ENCODE results near the gene KCND3. TPM values are rescaled to one million over a fixed set of nuclear protein-coding genes. Genes with fewer than 3 reads are reported as not detected.

KCND3 gene
- total RNA-seq, 1 experiment from 2014 or later: not detected

GRCh38 chr1:111983500-111983899 lies 6.0 kb downstream of the KCND3 start:
- Histone ChIP-seq H3F3A (ENCODE audit: insufficient read depth, low read depth) (no peaks in the 10 kb centered on the region), H3K36me3 (ENCODE audit: low read depth) (no peaks in the 10 kb centered on the region), H3K27ac (no peak overlapping the region), H3K4me1 (replicated peaks; ENCODE audit: insufficient read depth) (no peaks in the 10 kb centered on the region), H3K4me2 (no peak overlapping the region), H3K79me2 (ENCODE audit: low read depth) (no peaks in the 10 kb centered on the region), H2AFZ (no peak overlapping the region), H3K4me3 (no peak overlapping the region), H3K9me3 (ENCODE audit: insufficient read depth, low read depth) (no peaks in the 10 kb centered on the region), H3K27me3 (ENCODE audit: insufficient read depth, low read depth) (peaks cover 47% of the 10 kb centered on the region), H4K20me1 (ENCODE audit: insufficient read depth) (no peaks in the 10 kb centered on the region), H3K9me2 (ENCODE audit: insufficient read depth) (no peaks in the 10 kb centered on the region)
- DNase-seq: no peak
- no peak for TF ChIP-seq EZH2 (IDR thresholded peaks at IDR 0.05; ENCODE audit: low read depth)
- no TSS peak for BruUV-seq (replicated peaks)
- POLR2A ChIA-PET (ENCODE audit: unreplicated experiment): no interaction called here
- intact Hi-C loops (cut with micrococcal nuclease; ENCODE audit: unreplicated experiment): no loop called here
- CTCF ChIA-PET: no interaction called here

- no peaks in the 10 kb centered on the region for H3K36me3 ChIP-seq (ENCODE audit: low read depth)
- POLR2A ChIA-PET (ENCODE audit: unreplicated experiment): no interaction called here
- no peaks in the 10 kb centered on the region for H3K4me1 ChIP-seq (replicated peaks; ENCODE audit: insufficient read depth)
- no peak overlapping the region for H2AFZ ChIP-seq
- H3K9me3 ChIP-seq (ENCODE audit: insufficient read depth, low read depth): no peaks in the 10 kb centered on the region
- H3K4me3 ChIP-seq: no peak overlapping the region
- H3K27ac ChIP-seq: no peak overlapping the region
- no peaks in the 10 kb centered on the region for H3K9me2 ChIP-seq (ENCODE audit: insufficient read depth)
- H3F3A ChIP-seq (ENCODE audit: insufficient read depth, low read depth): no peaks in the 10 kb centered on the region
- H3K4me2 ChIP-seq: no peak overlapping the region
- no peaks in the 10 kb centered on the region for H3K79me2 ChIP-seq (ENCODE audit: low read depth)
- DNase-seq: no peak
- no TSS peak for BruUV-seq (replicated peaks)
- H3K27me3 ChIP-seq (ENCODE audit: insufficient read depth, low read depth): peaks cover 58% of the 10 kb centered on the region
- TF ChIP-seq EZH2 (IDR thresholded peaks at IDR 0.05; ENCODE audit: low read depth): no peak
- TF ChIP-seq CTCF (conservative IDR thresholded peaks at IDR 0.05): no peak
- CTCF ChIA-PET: no interaction called here
- no peaks in the 10 kb centered on the region for H4K20me1 ChIP-seq (ENCODE audit: insufficient read depth)
- intact Hi-C loops (cut with micrococcal nuclease; ENCODE audit: unreplicated experiment): no loop called here
Observed at GRCh38 chr1:111982428-111982827, 7.0 kb downstream of the KCND3 start.

- Histone ChIP-seq H3K9me3 (ENCODE audit: insufficient read depth, low read depth) (no peaks in the 10 kb centered on the region), H3K79me2 (ENCODE audit: low read depth) (no peaks in the 10 kb centered on the region), H3K4me1 (replicated peaks; ENCODE audit: insufficient read depth) (no peaks in the 10 kb centered on the region), H3K4me2 (no peak overlapping the region), H3K4me3 (no peak overlapping the region), H4K20me1 (ENCODE audit: insufficient read depth) (no peaks in the 10 kb centered on the region), H2AFZ (no peak overlapping the region), H3K9me2 (ENCODE audit: insufficient read depth) (no peaks in the 10 kb centered on the region), H3K36me3 (ENCODE audit: low read depth) (no peaks in the 10 kb centered on the region), H3F3A (ENCODE audit: insufficient read depth, low read depth) (no peaks in the 10 kb centered on the region), H3K27me3 (ENCODE audit: insufficient read depth, low read depth) (peaks cover 63% of the 10 kb centered on the region), H3K27ac (no peak overlapping the region)
- ChIA-PET POLR2A (ENCODE audit: unreplicated experiment) (no interaction called here), CTCF (no interaction called here)
- DNase-seq: no peak
- TF ChIP-seq EZH2 (IDR thresholded peaks at IDR 0.05; ENCODE audit: low read depth): no peak
- no peak for TF ChIP-seq CTCF (conservative IDR thresholded peaks at IDR 0.05)
- intact Hi-C loops (cut with micrococcal nuclease; ENCODE audit: unreplicated experiment): no loop called here
- BruUV-seq (replicated peaks): no TSS peak
Observed at GRCh38 chr1:111981871-111982270, 7.6 kb downstream of the KCND3 start.

- H3F3A ChIP-seq (ENCODE audit: insufficient read depth, low read depth): no peaks in the 10 kb centered on the region
- CTCF ChIA-PET: no interaction called here
- no peak overlapping the region for H3K4me2 ChIP-seq
- no peaks in the 10 kb centered on the region for H3K79me2 ChIP-seq (ENCODE audit: low read depth)
- H3K9me2 ChIP-seq (ENCODE audit: insufficient read depth): no peaks in the 10 kb centered on the region
- H3K36me3 ChIP-seq (ENCODE audit: low read depth): no peaks in the 10 kb centered on the region
- no peak overlapping the region for H2AFZ ChIP-seq
- no peak for TF ChIP-seq CTCF (conservative IDR thresholded peaks at IDR 0.05)
- TF ChIP-seq EZH2 (IDR thresholded peaks at IDR 0.05; ENCODE audit: low read depth): no peak
- BruUV-seq (replicated peaks): no TSS peak
- no peaks in the 10 kb centered on the region for H3K4me1 ChIP-seq (replicated peaks; ENCODE audit: insufficient read depth)
- intact Hi-C loops (cut with micrococcal nuclease; ENCODE audit: unreplicated experiment): no loop called here
- H3K27me3 ChIP-seq (ENCODE audit: insufficient read depth, low read depth): peaks cover 71% of the 10 kb centered on the region
- H3K4me3 ChIP-seq: no peak overlapping the region
- H4K20me1 ChIP-seq (ENCODE audit: insufficient read depth): no peaks in the 10 kb centered on the region
- POLR2A ChIA-PET (ENCODE audit: unreplicated experiment): interaction anchor here (0.6 kb wide), 1 partner anchor 317 kb away, joined by 5 read pairs; no protein-coding TSS in a partner anchor
- H3K27ac ChIP-seq: no peak overlapping the region
- no peak for DNase-seq
- no peaks in the 10 kb centered on the region for H3K9me3 ChIP-seq (ENCODE audit: insufficient read depth, low read depth)
Observed at GRCh38 chr1:111981090-111981489, 8.4 kb downstream of the KCND3 start.

Measured in PC-9 (cell line).